GM12878 (cell line): ENCODE results near the gene MTFR1L. TPM values are rescaled to one million over a fixed set of nuclear protein-coding genes. Genes with fewer than 3 reads are reported as not detected.

Experiments used
- ATAC-seq: fragments of 200-7000 bp; cut with Tn5 transposase; 3 replicates; pipeline ENCODE4 v1.9.1; 2020; ENCODE audit warnings: mild to moderate bottlenecking, moderate library complexity
- BruUV-seq: library from RNA; stranded (reverse); fragments of 400-500 nt; replicated peaks from 2 replicates; lab custom pipeline; 2021; lab: Mats Ljungman, UMichigan
- CTCF ChIA-PET: fragments of 300-600 bp; sonication (Branson Sonifier 250); formaldehyde crosslinking; extraction: SDS; loops from one replicate; lab custom pipeline; 2021; ENCODE audit warnings: inconsistent platforms; lab: Yijun Ruan, JAX
- POLR2A ChIA-PET: fragments of 350-600 bp; formaldehyde crosslinking; extraction: SDS; loops from one replicate; lab custom pipeline; 2021; ENCODE audit warnings: inconsistent platforms; lab: Charles Lee
- RAD21 ChIA-PET: fragments of 300-600 bp; sonication (Branson Sonifier 250); formaldehyde crosslinking; loops from one replicate; lab custom pipeline; 2023; ENCODE audit warnings: antibody characterized with exemption; ENCODE audit not compliant: unreplicated experiment; lab: Charles Lee
- SMC1A ChIA-PET: fragments of 300-600 bp; sonication (Branson Sonifier 250); formaldehyde crosslinking; loops from one replicate; lab custom pipeline; 2023; ENCODE audit not compliant: unreplicated experiment, uncharacterized antibody; lab: Charles Lee
- DNase-seq: peaks from one replicate; pipeline ENCODE4 v3.0.0-alpha.2; 2011; ENCODE audit warnings: low read depth, low spot score
- FAIRE-seq: peaks from 3 replicates; lab custom pipeline; 2011; peaks lifted over from hg19 to GRCh38; lab: Jason Lieb, UNC
- H2AFZ ChIP-seq: 2 replicates; pipeline ENCODE4 v1.6.0; 2011; ENCODE audit warnings: low read depth, low read length, control low read depth; ENCODE audit not compliant: control insufficient read depth
- H3K27ac ChIP-seq: 2 replicates; pipeline ENCODE4 v1.5.1; 2011; ENCODE audit warnings: control low read depth; ENCODE audit not compliant: control insufficient read depth, insufficient read depth
- H3K27me3 ChIP-seq, 2 experiments: replicated peaks in 1 of 2; 2 replicates each; pipeline versions ENCODE4 v1.6.0 to v1.6.1; 2011; ENCODE audit warnings: low read length in 1 of 2; ENCODE audit not compliant: control insufficient read depth in 2 of 2, insufficient read depth in 2 of 2
- H3K36me3 ChIP-seq, 2 experiments: 2 replicates each; pipeline ENCODE4 v1.5.1; 2011; ENCODE audit warnings: low read length in 1 of 2; ENCODE audit not compliant: control insufficient read depth in 2 of 2, insufficient read depth in 2 of 2
- H3K4me1 ChIP-seq: 2 replicates; pipeline ENCODE4 v1.6.1; 2011; ENCODE audit warnings: mild to moderate bottlenecking, low read length, moderate library complexity, mixed read lengths; ENCODE audit not compliant: control insufficient read depth, insufficient read depth
- H3K4me2 ChIP-seq: 2 replicates; pipeline ENCODE4 v1.6.0; 2011; ENCODE audit warnings: control low read depth; ENCODE audit not compliant: control insufficient read depth, insufficient read depth
- H3K4me3 ChIP-seq: fragments of 200-600 bp; sonication (generic); 2 replicates; pipeline ENCODE4 v1.5.1; 2016
- H3K79me2 ChIP-seq: 2 replicates; pipeline ENCODE4 v1.6.0; 2011; ENCODE audit warnings: low read length; ENCODE audit not compliant: control insufficient read depth, insufficient read depth
- H3K9ac ChIP-seq: 2 replicates; pipeline ENCODE4 v1.8.0; 2011; ENCODE audit warnings: low read length, control low read depth, mixed read lengths; ENCODE audit not compliant: control insufficient read depth, insufficient read depth
- H3K9me3 ChIP-seq: replicated peaks from 3 replicates; pipeline ENCODE4 v1.5.1; 2011; ENCODE audit warnings: mild to moderate bottlenecking, low read length; ENCODE audit not compliant: control insufficient read depth, insufficient read depth
- H4K20me1 ChIP-seq: 2 replicates; pipeline ENCODE4 v1.6.0; 2011; ENCODE audit not compliant: control insufficient read depth, insufficient read depth
- CHD1 ChIP-seq: IDR thresholded peaks from 2 replicates; pipeline ENCODE4 v1.6.1; 2012; ENCODE audit warnings: low read depth, low read length, improper control_type of control experiment
- FOXK2 ChIP-seq: fragments of 450-650 bp; IDR thresholded peaks from 2 replicates; pipeline ENCODE4 v1.6.1; 2017; ENCODE audit warnings: mild to moderate bottlenecking, moderate library complexity
- ZBTB33 ChIP-seq: fragments of 450-650 bp; IDR thresholded peaks from 2 replicates; pipeline ENCODE4 v1.6.1; 2017; ENCODE audit warnings: mild to moderate bottlenecking
- ZNF217 ChIP-seq: fragments of 450-650 bp; IDR thresholded peaks from 2 replicates; pipeline ENCODE4 v1.6.1; 2017; ENCODE audit warnings: antibody characterized with exemption, mild to moderate bottlenecking
- WGBS: methylation state at CpG from one replicate; pipeline ENCODE4 v1.1.6; 2016; ENCODE audit warnings: low lambda C conversion rate; ENCODE audit not compliant: insufficient replicate concordance, insufficient coverage; ENCODE audit errors: missing lambda C conversion rate; 5-methylcytosine and 5-hydroxymethylcytosine counted together
- in situ Hi-C: fragments of 300-500 bp; cut with MboI; formaldehyde crosslinking; loops from 9 replicates; pipeline ENCODE4 v1.14.3; 2018; ENCODE audit warnings: mixed read lengths
- intact Hi-C: fragments of 100-400 bp; cut with micrococcal nuclease; formaldehyde crosslinking; loops from one replicate; pipeline ENCODE4 v1.14.2; 2022; ENCODE audit not compliant: unreplicated experiment
- polyA plus RNA-seq, 11 experiments: library from polyadenylated mRNA; depleted of rRNA in 4 of 11; unstranded in 6 of 11; stranded (reverse) in 5 of 11; fragments of >200 nt; fragmentation: Nextera tagmentation in 4 of 11; fragmentation: Illumina TruSeq in 1 of 11; extraction: Ambion mirVana in 4 of 11; extraction: Trizol in 1 of 11; gene quantifications; 1 replicate in 1 of 11; 2 replicates in 10 of 11; pipeline versions ENCODE4 v1.2.1 to v1.2.3, GENCODE V29; 2011 to 2016; ENCODE audit warnings: inconsistent platforms in 2 of 11, missing spikeins in 2 of 11, low read depth in 1 of 11
- total RNA-seq, 4 experiments: library from RNA; depleted of rRNA in 3 of 4; stranded (reverse); fragments of >200 nt in 3 of 4; fragmentation: Illumina TruSeq in 1 of 4; extraction: Trizol in 1 of 4; gene quantifications; 2 replicates each; pipeline versions ENCODE4 v1.2.1 to v1.2.3, GENCODE V29; 2013 to 2021

The MTFR1L gene
- total and polyA plus RNA-seq, 10 of the 15 experiments (the other 5 are each of a cell fraction or from before 2014, with no cell fraction given) = 16.9 to 44.2 (median 30.3) TPM

DNA sequence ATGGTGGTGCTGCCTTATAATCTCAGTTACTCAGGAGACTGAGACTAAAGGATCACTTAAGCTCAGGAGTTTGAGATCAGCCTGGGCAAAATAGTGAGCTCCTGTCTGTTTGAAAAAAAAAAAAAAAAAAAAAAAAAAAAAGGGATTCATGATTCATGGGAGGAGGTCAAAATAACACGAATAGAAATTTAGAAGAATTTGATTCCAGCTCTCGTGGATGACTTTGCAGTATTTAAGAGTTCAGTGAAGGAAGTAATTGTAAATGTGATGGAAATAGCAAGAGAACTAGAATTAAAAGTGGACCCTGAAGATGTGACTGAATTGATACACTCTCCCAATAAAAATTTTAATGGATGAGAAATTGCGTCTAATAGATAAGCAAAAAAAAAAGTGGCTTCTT is 23.7 kb downstream of the MTFR1L start:
- POLR2A ChIA-PET = interaction anchor here (0.7 kb wide), 2 partner anchors 13 to 18 kb away, joined by 5 to 6 read pairs; no protein-coding TSS in a partner anchor
- Histone ChIP-seq H3K4me3 (no peak overlapping the region), H3K9ac (no peak overlapping the region), H2AFZ (no peak overlapping the region), H3K27ac (no peak overlapping the region), H4K20me1 (no peaks in the 10 kb centered on the region), H3K36me3 (no peaks in the 10 kb centered on the region), H3K4me1 (peaks cover 8% of the 10 kb centered on the region; the same call in 1 of the 2 replicates), H3K4me2 (no peak overlapping the region), H3K27me3 (no peaks in the 10 kb centered on the region), H3K9me3 (no peaks in the 10 kb centered on the region), H3K79me2 (peaks cover 2% of the 10 kb centered on the region)
- SMC1A ChIA-PET = interaction anchor here (1.2 to 2.0 kb wide), 4 partner anchors 10 to 52 kb away, joined by 4 to 8 read pairs (median 4); no protein-coding TSS in a partner anchor
- no peak for FAIRE-seq
- BruUV-seq = no TSS peak
- no peak for DNase-seq
- in situ Hi-C loops (no loop called here), intact Hi-C loops (no loop called here)
- CTCF ChIA-PET = interaction anchor here (0.7 to 0.9 kb wide), 2 partner anchors 52 to 154 kb away, joined by 3 to 5 read pairs; partner anchors contain the start of gene PAFAH2
- 100% methylated on average over 3 of the region's 3 CpGs for WGBS
- TF ChIP-seq CHD1 (no peak), ZNF217 (no peak), ZBTB33 (no peak), FOXK2 (no peak)
- RAD21 ChIA-PET = interaction anchor here (0.6 to 2.8 kb wide), 2 partner anchors 154 to 173 kb away, joined by 4 to 11 read pairs; partner anchors contain the start of gene PAFAH2
- no peak for ATAC-seq
